Muscle layer of duodenum (tissue), 2 donors: ENCODE measurements around the gene ZNF581.
A peak's percentile ranks its signal among the peaks of the same experiment; 100 is the strongest.

Experiments
- H3K27ac ChIP-seq: one replicate; pipeline ENCODE4 v1.7.0; 2013; ENCODE audit warnings: mild to moderate bottlenecking, low read length
- H3K27me3 ChIP-seq: one replicate; pipeline ENCODE4 v1.7.0; 2013; ENCODE audit warnings: low read depth, mild to moderate bottlenecking, control low read depth, low read length
- H3K36me3 ChIP-seq, 2 donors: one replicate each; pipeline ENCODE4 v1.7.0; 2013; ENCODE audit warnings: low read length in 2 of 2, control low read depth in 1 of 2, mild to moderate bottlenecking in 1 of 2; ENCODE audit not compliant: insufficient read depth in 2 of 2, control insufficient read depth in 1 of 2
- H3K4me1 ChIP-seq, 2 donors: one replicate each; pipeline ENCODE4 v1.7.0; 2013; ENCODE audit warnings: low read length in 2 of 2, mild to moderate bottlenecking in 2 of 2, control low read depth in 1 of 2, moderate library complexity in 1 of 2; ENCODE audit not compliant: insufficient read depth in 2 of 2, control insufficient read depth in 1 of 2
- H3K4me3 ChIP-seq, 2 donors: one replicate each; pipeline ENCODE4 v1.7.0; 2013; ENCODE audit warnings: low read length in 2 of 2, low read depth in 1 of 2, mild to moderate bottlenecking in 1 of 2
- H3K9me3 ChIP-seq, 2 donors: one replicate each; pipeline ENCODE4 v1.7.0; 2013; ENCODE audit warnings: low read length in 2 of 2, control low read depth in 1 of 2, mild to moderate bottlenecking in 1 of 2; ENCODE audit not compliant: control insufficient read depth in 1 of 2
- donor health status: healthy.

ZNF581 gene

GRCh38 chr19:55672418-55672817 is 29.0 kb downstream of the ZNF581 start:
- no peak overlapping the region for H3K27ac ChIP-seq
- H3K4me1 ChIP-seq = peaks cover 17 to 24% of the 10 kb centered on the region in 2 donors
- no peaks in the 10 kb centered on the region for H3K27me3 ChIP-seq
- no peak overlapping the region for H3K4me3 ChIP-seq
- H3K9me3 ChIP-seq = no peaks in the 10 kb centered on the region
- peaks cover 25 to 36% of the 10 kb centered on the region in 2 donors for H3K36me3 ChIP-seq

DNA sequence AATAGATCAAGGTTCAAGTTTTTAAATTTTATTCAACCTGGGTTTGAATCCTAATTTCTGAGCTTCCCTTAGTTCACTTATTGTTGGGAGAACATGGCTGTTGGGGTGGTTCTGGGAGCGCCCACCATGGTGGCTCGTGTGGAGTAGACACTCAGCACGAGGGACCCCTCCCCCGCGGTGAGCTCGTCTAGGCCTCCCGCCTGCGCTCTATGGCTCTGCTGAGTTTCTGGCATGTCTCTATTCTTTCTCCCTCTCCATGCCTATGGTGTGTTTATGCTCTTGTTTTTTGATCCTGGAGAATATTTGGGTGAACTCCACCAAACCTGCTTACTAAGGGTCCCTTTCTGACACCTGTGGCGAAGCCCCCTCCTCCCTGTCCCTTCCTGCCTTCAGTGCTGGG is 30.0 kb downstream of the ZNF581 start:
- peaks cover 28 to 34% of the 10 kb centered on the region in 2 donors for H3K36me3 ChIP-seq
- H3K27me3 ChIP-seq = no peaks in the 10 kb centered on the region
- peaks cover 22 to 33% of the 10 kb centered on the region in 2 donors for H3K4me1 ChIP-seq
- H3K9me3 ChIP-seq = no peaks in the 10 kb centered on the region
- no peak overlapping the region for H3K4me3 ChIP-seq
- no peak overlapping the region for H3K27ac ChIP-seq

GRCh38 chr19:55673889-55674288 is 30.4 kb downstream of the ZNF581 start:
- Histone ChIP-seq H3K4me3 (no peak overlapping the region), H3K27ac (no peak overlapping the region), H3K4me1 (peaks cover 22 to 33% of the 10 kb centered on the region in 2 donors), H3K36me3 (peaks cover 28 to 34% of the 10 kb centered on the region in 2 donors), H3K9me3 (no peaks in the 10 kb centered on the region), H3K27me3 (no peaks in the 10 kb centered on the region)

GRCh38 chr19:55674459-55674840 is 31.0 kb downstream of the ZNF581 start:
- Histone ChIP-seq H3K27me3 (no peaks in the 10 kb centered on the region), H3K36me3 (peaks cover 29 to 34% of the 10 kb centered on the region in 2 donors), H3K27ac (no peak overlapping the region), H3K4me3 (peak overlapping the region; percentile 26 to 83), H3K9me3 (no peaks in the 10 kb centered on the region), H3K4me1 (peaks cover 22 to 38% of the 10 kb centered on the region in 2 donors)

DNA sequence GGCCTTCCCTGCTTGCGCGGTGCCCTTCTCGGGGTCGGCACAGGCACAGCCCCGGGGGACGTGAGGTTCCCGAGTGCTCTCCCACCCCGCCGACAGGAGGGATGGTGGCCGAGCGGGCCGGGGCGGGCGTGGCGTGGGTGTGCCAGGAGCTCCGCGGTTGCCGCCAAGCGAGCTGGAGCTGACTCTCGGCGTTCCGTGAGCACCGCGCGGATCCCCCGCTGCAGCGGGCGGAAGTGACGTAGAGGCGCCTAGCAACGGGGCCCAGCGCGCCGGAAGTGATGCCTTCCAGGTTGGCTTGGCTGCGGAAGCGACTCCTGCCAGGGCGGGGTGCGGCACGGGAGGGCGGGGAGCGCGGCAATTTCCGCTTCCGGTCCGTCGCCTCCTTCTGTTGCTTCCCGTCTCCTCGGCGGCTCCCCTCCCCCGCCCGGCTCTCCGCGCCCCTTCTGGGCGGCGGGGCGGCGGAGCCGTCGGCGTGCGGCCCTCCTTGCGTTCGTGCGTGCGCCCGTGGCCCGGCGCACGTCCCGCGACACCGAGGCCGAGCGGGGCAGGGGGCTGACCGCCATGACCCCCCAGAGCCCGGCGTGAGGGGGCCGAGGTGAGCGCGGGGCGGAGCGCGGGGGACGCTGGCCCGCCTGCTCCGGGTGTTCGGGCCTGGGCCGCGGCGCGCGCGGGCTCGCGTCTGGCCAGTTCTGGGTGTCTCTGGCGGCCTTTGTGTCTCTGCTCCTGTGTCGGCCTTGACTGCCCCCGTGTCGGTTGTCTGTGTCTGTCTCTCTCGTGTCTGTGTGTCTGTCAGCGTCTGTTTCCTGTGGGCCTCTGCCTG is 31.6 kb downstream of the ZNF581 start, which contains the start of gene EPN1:
EPN1 (plus strand) TSS at position 386 of the 820 bp plus-strand sequence. CDS start 3,402 bp downstream, outside the sequence.
- peaks cover 22 to 40% of the 10 kb centered on the region in 2 donors for H3K4me1 ChIP-seq
- H3K9me3 ChIP-seq = no peaks in the 10 kb centered on the region
- peak within 1 kb of the TSS; percentile 93 for H3K27ac ChIP-seq
- H3K4me3 ChIP-seq = peak within 1 kb of the TSS; percentile 83 to 98
- H3K36me3 ChIP-seq = peaks cover 28 to 33% of the 10 kb centered on the region in 2 donors
- H3K27me3 ChIP-seq = no peaks in the 10 kb centered on the region

DNA sequence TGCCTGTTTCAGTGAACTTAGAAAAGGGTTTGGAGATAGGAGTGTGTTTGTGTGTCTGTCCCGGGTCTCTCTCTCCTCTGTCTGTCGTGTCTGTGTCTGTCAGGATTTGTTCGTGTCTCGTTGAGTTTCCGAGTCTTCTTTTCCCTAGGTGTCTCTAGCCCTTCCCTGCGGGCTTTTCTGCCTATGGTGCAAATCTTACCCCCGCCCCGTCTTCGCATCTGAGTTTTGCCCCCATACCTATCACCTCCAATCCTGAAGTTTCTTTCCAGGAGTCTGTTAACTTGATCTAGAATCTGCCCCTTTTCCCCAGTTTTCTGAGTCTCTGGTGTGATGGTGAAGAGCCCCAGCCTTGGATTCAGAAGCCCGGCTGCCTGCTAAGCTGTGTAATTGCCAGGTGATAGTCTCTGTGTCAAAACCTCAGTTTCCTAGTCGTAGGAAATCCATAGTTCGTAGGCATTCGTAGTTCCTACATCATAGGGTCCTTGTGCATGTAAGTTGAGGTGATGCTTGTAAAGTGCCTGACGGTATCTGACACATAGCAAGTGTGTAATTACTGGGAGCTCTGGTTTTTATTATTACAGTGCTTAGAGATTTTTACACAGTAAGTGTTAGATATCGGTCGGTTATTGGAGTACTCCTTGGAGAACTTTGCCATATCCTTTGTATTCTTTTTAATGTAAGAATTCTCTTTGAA is 32.4 kb downstream of the ZNF581 start:
- Histone ChIP-seq H3K27ac (peak overlapping the region; percentile 93), H3K36me3 (peaks cover 21 to 33% of the 10 kb centered on the region in 2 donors), H3K9me3 (no peaks in the 10 kb centered on the region), H3K4me1 (peaks cover 22 to 40% of the 10 kb centered on the region in 2 donors), H3K4me3 (peak overlapping the region; percentile 83 to 98), H3K27me3 (no peaks in the 10 kb centered on the region)

- Histone ChIP-seq H3K9me3 (no peaks in the 10 kb centered on the region), H3K4me3 (peak overlapping the region; percentile 83 to 98), H3K27ac (peak overlapping the region; percentile 93), H3K4me1 (peaks cover 22 to 40% of the 10 kb centered on the region in 2 donors), H3K36me3 (peaks cover 19 to 35% of the 10 kb centered on the region in 2 donors), H3K27me3 (no peaks in the 10 kb centered on the region)
Observed at GRCh38 chr19:55676383-55676782, 32.9 kb downstream of the ZNF581 start.

DNA sequence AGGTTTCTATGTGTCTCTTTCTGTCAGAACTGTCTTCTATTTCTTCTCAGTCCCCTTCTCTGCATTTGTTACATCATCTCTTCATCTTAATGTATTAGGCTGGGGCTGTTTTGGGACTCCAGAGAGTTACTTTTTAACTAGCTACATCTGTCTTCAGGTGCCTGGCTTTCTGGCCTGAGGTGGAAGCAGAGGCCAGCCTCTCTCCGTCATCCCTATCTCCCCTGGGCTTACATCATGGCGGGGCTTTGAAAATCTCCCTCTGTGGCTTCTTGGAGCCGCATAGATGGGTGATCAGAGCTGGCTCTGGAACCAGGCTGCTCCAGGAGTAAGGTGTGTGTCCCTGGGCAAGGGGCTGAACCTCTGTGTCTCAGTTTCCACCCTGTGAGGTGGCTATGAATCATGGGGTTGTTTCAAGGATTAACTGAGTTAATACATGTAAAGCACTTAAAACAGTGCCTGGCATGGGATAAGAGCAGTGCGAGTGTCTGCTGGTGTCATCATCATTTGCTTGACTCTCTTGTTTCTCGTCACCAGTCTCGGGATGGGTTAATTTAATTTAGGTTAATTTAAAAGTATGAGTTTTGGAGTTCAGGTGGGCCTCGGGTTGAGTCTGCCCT is 33.5 kb downstream of the ZNF581 start:
- no peaks in the 10 kb centered on the region for H3K27me3 ChIP-seq
- H3K4me1 ChIP-seq = peaks cover 22 to 40% of the 10 kb centered on the region in 2 donors
- peak overlapping the region; percentile 93 for H3K27ac ChIP-seq
- peak overlapping the region; percentile 83 to 98 for H3K4me3 ChIP-seq
- no peaks in the 10 kb centered on the region for H3K9me3 ChIP-seq
- peaks cover 19 to 36% of the 10 kb centered on the region in 2 donors for H3K36me3 ChIP-seq

DNA sequence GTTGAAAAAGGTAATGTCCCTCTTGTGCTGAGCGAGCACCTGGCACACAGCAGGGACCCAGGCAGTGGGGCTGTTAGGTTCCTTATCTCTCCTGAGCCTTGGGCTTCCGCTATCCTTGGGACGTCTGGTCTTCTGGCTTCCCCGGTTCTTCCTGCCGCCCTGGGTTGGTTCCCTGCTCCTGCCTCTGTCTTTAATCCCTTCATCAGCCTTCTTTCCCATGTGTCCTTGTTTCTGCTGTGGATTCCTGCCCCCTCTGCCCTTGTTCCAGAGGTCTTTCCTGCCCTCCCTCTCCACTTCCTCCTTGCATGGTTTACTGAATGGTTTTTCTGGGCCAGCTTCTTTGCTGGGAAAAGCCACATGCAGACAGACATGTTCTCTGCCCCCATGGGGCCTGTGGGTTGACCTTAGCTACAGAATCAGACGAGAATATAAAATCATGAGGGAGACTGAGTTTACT is 34.2 kb downstream of the ZNF581 start:
- Histone ChIP-seq H3K4me3 (peak overlapping the region in 1 of 2 donors; percentile 98), H3K36me3 (peaks cover 19 to 36% of the 10 kb centered on the region in 2 donors), H3K27ac (peak overlapping the region; percentile 93)

GRCh38 chr19:55678121-55678671 is 34.7 kb downstream of the ZNF581 start:
- H3K27ac ChIP-seq = peak overlapping the region; percentile 93
- H3K4me3 ChIP-seq = no peak overlapping the region
- no peaks in the 10 kb centered on the region for H3K9me3 ChIP-seq
- no peaks in the 10 kb centered on the region for H3K27me3 ChIP-seq
- H3K36me3 ChIP-seq = peaks cover 19 to 36% of the 10 kb centered on the region in 2 donors
- H3K4me1 ChIP-seq = peaks cover 22 to 40% of the 10 kb centered on the region in 2 donors

More for the DNA sequence above, 34.2 kb downstream of the ZNF581 start:
- Histone ChIP-seq H3K9me3 (no peaks in the 10 kb centered on the region), H3K27me3 (no peaks in the 10 kb centered on the region), H3K4me1 (peaks cover 22 to 40% of the 10 kb centered on the region in 2 donors)
